Choroid plexus epithelial cell (primary cell): Measurements from ENCODE around the gene PNKD.

ENCODE experiments used
- DNase-seq: peaks from one replicate; pipeline ENCODE4 v3.0.0-alpha.2; 2010; ENCODE audit warnings: low read depth
- H3K4me3 ChIP-seq: 2 replicates; pipeline ENCODE4 v1.5.1; 2011; ENCODE audit warnings: low read depth, mild to moderate bottlenecking, control low read depth, low read length, moderate library complexity
- TF ChIP-seq, protein P1 (sequence below): conservative IDR thresholded peaks from 2 replicates; pipeline ENCODE4 v1.5.1; 2011; ENCODE audit warnings: low read depth, mild to moderate bottlenecking, control low read depth, inconsistent platforms, low read length, moderate library complexity

Gene PNKD

DNA sequence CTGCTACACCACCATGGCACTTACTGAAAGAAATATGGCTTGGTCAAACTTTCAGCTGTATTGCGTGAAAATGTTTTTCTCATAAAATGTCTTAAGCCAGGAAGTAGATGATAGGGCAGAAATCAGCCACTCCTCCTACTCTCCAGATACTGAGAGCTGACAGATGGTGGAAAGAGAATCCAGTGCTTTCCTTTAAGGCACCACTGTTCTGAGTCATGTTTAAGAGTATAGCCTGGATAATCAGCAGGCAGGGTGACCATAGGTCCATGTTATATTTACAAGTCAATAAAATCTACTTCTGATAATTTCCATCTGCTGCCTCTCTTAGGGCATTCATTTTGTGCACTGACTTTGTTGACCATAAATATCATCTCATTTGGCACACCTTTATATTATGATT, 31.4 kb upstream of the PNKD start:
- TF ChIP-seq, protein P1, sequence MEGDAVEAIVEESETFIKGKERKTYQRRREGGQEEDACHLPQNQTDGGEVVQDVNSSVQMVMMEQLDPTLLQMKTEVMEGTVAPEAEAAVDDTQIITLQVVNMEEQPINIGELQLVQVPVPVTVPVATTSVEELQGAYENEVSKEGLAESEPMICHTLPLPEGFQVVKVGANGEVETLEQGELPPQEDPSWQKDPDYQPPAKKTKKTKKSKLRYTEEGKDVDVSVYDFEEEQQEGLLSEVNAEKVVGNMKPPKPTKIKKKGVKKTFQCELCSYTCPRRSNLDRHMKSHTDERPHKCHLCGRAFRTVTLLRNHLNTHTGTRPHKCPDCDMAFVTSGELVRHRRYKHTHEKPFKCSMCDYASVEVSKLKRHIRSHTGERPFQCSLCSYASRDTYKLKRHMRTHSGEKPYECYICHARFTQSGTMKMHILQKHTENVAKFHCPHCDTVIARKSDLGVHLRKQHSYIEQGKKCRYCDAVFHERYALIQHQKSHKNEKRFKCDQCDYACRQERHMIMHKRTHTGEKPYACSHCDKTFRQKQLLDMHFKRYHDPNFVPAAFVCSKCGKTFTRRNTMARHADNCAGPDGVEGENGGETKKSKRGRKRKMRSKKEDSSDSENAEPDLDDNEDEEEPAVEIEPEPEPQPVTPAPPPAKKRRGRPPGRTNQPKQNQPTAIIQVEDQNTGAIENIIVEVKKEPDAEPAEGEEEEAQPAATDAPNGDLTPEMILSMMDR, result no peak
- H3K4me3 ChIP-seq, result no peak overlapping the region

DNA sequence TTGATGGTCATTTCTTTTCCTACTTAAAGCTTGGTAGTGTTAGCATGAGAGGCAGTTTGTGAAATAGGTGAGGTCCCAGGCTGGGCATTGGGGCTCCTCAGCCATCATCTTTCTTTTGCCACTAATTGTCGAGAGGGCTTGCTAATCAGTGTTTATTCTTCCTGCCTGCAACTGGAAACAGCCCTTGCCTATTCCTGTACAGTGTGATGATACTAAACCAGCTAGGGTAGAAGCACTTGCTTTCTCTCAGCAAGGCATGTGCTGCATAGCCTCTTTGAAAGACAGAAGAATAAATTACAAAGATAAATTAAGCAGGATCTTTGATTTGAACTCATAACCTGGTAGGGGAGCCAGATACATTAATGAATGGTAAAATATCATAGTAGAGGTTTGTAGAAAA, 26.1 kb upstream of the PNKD start:
- no peak for DNase-seq
- TF ChIP-seq, protein P1, result no peak
- H3K4me3 ChIP-seq, result no peak overlapping the region

More for the DNA sequence above, 31.4 kb upstream of the PNKD start:
- no peak for DNase-seq

DNA sequence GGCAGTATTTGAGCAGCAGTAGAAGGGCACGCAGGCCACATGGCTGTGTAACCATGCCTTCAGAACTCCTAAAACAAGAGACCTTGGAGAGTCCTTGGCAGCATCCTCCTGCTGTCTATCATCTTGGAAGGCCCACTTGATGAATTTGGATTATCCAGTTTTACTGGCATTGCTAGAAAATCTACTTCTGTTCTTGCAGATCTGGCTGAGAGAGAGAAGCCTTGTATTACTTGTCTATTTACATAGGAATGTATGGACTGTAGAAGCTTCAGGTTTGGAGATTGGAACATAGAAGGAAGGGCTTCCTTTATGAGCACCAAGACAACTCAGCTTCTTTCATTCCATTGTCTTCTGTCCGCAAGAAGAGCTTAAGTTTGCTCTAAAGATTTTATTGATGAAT, 25.7 kb upstream of the PNKD start:
- DNase-seq, result no peak
- TF ChIP-seq, protein P1, result no peak

DNA sequence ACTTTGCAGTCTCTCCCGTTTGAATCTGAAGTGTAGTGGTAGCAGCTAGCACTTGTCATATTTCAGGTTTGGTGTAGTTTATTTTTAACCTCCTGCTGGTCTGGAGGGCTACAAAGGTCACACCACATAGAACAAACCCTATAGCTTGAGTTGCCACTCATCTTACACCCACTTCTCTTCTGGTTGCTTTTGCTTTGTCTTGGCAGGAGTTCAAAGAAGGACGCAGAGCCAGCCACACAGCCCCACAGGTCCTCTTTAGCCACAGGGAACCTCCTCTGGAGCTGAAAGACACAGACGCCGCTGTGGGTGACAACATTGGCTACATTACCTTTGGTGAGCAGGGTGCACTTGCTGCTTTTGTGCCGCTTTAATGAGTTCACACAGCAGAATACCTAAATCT, 25.1 kb upstream of the PNKD start:
- peak; percentile 56 for DNase-seq
- TF ChIP-seq, protein P1, result no peak
- no peak overlapping the region for H3K4me3 ChIP-seq

More for the DNA sequence above, 25.7 kb upstream of the PNKD start:
- no peak overlapping the region for H3K4me3 ChIP-seq

DNA sequence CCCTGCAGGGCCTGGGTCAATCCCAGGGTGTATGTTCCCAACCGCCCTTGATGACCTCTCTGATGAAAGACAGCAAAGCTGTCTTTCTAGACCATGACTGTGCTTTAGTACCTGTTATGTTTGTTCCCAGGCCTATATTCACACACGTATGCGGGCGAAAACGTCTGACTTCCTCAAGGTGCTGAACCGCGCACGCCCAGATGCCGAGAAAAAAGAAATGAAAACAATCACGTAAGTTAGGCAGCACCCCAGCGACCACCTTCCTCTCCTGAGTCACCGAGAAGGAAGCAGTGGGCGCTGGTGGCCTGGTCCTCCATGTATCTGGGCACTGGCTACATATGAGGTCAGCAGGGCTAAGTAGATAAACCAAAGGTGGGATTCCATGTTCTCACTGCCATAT, 20.6 kb upstream of the PNKD start:
- no peak overlapping the region for H3K4me3 ChIP-seq
- DNase-seq, result no peak
- TF ChIP-seq, protein P1, result no peak

DNA sequence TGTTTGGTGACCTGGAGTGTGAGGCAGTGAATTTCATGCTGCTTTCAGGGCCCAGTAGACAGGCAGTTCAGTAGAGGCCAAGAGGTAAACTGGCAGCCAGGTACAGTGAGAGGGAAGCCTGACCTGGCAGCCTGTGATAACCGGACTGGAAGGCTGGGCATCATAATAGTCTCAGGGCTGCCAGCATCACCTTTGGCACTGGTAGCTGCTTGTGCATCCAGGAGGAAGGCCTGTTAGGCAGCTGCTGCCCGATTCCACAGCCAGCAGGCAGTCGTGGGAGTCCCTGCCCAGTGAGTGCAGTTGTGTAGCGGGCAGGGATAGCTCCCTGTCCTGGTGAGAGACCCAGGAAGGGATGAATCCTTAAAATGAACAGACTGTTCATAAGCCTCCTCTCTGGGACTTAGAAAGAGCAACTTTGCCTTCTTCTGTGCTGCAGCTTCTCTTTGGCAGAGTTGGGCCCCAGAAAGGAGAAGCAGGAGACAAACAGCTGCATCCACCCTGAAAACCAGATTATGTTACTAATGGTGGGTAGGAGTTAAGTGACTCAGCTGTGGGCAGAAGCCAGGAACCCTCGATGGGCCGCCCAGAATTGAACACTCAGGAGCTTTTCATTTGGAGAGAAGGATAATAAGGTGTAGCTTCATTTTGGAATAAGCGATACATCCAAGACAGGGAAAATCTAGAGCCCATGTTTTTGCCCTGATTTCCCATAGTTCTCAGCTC, 17.6 kb upstream of the PNKD start:
- TF ChIP-seq, protein P1, result no peak
- DNase-seq, result no peak
- H3K4me3 ChIP-seq, result no peak overlapping the region

DNA sequence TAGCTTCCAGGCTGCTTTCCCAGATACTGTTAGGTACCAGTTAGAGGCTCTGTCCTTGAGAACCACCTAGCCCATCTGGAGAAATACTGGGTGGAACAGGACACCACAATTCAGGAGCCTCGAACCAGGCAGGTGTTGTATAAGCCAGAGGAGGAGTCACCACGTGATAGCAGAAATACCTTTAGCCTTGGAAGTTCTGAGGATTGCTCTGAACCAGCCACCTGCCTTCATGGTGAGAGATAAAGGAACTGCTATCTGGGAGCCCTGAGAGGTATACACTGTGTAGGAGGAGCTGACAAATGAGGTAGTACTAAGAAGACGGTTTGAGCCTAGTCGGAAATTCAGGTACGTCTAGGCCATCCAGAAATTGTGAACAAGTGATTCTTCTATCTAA, 17.1 kb upstream of the PNKD start:
- no peak for DNase-seq
- TF ChIP-seq, protein P1, result no peak
- no peak overlapping the region for H3K4me3 ChIP-seq
